ENCODE results near the gene RIPOR3. TPM values are rescaled to one million over a fixed set of nuclear protein-coding genes. Genes with fewer than 3 reads are reported as not detected.

Gene RIPOR3
- total and polyA plus RNA-seq, 11 donors = 2.4 to 20.7 (median 4.9) TPM

DNA sequence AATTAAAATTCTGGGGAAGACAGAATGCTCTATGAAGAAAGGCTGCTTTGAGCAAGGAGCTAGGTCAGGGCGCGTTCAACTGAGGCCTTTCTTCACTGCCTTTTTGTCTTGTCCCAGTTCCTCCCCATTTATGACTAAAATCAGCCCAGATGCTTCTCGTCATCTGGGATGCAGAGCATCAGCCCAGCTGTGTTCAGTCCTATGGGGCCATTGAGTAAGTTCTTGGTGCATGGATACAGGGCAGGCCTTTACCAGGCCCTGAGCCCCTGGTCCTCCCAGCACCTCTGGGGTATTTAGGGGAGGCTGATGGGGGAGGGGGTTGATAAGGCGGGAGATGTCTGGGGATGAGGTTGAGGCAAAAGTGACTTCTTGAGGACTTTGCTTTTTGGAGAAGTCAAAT is 125.5 kb downstream of the RIPOR3 start:
- H3K27me3 ChIP-seq = no peaks in the 10 kb centered on the region
- no peak overlapping the region for H3K4me3 ChIP-seq
- peak overlapping the region in 1 of 12 donors; percentile 46 for H3K27ac ChIP-seq
- no peak for TF ChIP-seq POLR2A (IDR thresholded peaks at IDR 0.05)
- TF ChIP-seq, protein P1, sequence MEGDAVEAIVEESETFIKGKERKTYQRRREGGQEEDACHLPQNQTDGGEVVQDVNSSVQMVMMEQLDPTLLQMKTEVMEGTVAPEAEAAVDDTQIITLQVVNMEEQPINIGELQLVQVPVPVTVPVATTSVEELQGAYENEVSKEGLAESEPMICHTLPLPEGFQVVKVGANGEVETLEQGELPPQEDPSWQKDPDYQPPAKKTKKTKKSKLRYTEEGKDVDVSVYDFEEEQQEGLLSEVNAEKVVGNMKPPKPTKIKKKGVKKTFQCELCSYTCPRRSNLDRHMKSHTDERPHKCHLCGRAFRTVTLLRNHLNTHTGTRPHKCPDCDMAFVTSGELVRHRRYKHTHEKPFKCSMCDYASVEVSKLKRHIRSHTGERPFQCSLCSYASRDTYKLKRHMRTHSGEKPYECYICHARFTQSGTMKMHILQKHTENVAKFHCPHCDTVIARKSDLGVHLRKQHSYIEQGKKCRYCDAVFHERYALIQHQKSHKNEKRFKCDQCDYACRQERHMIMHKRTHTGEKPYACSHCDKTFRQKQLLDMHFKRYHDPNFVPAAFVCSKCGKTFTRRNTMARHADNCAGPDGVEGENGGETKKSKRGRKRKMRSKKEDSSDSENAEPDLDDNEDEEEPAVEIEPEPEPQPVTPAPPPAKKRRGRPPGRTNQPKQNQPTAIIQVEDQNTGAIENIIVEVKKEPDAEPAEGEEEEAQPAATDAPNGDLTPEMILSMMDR (IDR thresholded peaks at IDR 0.05) = no peak
- peak in 3 of 4 donors; percentile 8 to 39 (median 31) for ATAC-seq
- H3K9me3 ChIP-seq = no peaks in the 10 kb centered on the region
- intact Hi-C loops (cut with DNase I) = loop anchor here in 2 of 10 donors (5.0 kb wide), 1 partner anchor 39 kb away; no protein-coding TSS in a partner anchor
- H3K4me1 ChIP-seq = peaks cover 0 to 57% (median 31%) of the 10 kb centered on the region in 12 donors
- 80 to 90% (median 87%) methylated on average over 4 of the region's 4 CpGs for WGBS, 4 donors
- DNase-seq = no peak
- peaks cover 0 to 88% (median 71%) of the 10 kb centered on the region in 9 donors for H3K36me3 ChIP-seq

DNA sequence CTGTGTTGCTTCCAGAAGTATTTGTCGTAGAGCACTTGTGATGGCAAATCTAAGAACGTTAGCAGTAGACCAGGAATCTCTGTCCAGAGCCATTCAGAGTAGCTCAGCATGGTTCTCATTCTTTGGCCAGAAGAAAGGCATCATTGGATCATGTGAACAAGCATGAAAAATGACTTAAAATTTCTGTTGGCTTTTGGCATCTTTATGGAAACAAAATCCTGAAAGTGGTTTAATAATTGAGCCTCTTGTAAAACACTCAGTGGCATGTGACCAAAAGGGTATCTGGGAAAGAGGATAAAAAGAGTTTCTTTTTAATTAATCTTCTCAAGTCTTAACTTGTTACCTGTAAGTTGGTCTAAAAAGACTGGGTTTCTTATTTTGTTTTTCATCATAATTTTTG is 126.0 kb downstream of the RIPOR3 start:
- WGBS, 4 donors = 73 to 86% (median 75%) methylated on average over 2 of the region's 2 CpGs
- peaks cover 0 to 86% (median 70%) of the 10 kb centered on the region in 9 donors for H3K36me3 ChIP-seq
- intact Hi-C loops (cut with DNase I) = loop anchor here in 2 of 10 donors (5.0 kb wide), 1 partner anchor 38 kb away; no protein-coding TSS in a partner anchor
- no peak overlapping the region for H3K4me3 ChIP-seq
- H3K9me3 ChIP-seq = no peaks in the 10 kb centered on the region
- no peaks in the 10 kb centered on the region for H3K27me3 ChIP-seq
- TF ChIP-seq, protein P1 (IDR thresholded peaks at IDR 0.05) = no peak
- TF ChIP-seq POLR2A (IDR thresholded peaks at IDR 0.05) = no peak
- peak overlapping the region in 1 of 12 donors; percentile 46 for H3K27ac ChIP-seq
- no peak for ATAC-seq
- no peak for DNase-seq
- H3K4me1 ChIP-seq = peaks cover 0 to 57% (median 31%) of the 10 kb centered on the region in 12 donors

DNA sequence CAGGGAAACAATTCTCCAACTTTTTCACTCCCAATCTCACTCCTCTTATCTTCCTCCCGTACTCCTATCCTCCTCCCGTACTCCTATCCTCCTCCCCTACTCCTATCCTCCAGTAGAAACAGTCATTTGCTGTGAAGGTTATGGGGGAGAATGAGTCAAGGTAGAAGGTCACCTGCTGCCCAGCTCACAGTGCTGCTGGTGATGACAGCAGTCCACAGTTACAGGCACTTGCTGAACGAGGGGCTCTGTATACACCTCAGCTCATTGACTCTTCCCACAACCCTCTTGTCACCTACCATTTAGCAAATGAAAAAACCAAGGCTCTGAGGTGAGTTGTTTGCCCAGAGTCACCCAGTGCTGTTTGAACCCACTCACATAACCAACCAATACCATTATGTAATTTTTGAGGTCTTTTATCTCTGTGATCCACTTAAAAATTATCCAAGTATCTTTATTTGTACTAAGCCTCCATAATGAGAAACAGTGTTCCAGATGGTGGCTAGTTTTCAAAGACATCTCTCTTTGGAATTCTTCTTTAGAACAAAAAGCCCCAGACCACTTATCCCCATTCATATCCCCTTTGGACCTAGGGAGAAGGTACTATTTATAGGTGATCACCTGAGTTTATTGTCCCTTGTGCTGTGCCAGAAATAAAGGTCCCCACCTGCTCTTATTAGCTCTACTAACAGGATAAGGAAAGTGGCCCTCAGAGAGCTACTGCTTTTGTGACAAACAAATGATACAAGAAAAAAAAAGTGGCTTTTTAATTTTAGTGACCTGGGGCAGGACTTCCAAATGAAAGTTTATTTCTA is 128.0 kb downstream of the RIPOR3 start:
- DNase-seq (no peak), ATAC-seq (peak in 1 of 4 donors; percentile 11)
- Histone ChIP-seq H3K36me3 (peaks cover 0 to 67% (median 52%) of the 10 kb centered on the region in 9 donors), H3K4me3 (no peak overlapping the region), H3K4me1 (peaks cover 0 to 66% (median 25%) of the 10 kb centered on the region in 12 donors), H3K27ac (peak overlapping the region in 2 of 12 donors; percentile 35 to 50), H3K27me3 (no peaks in the 10 kb centered on the region), H3K9me3 (no peaks in the 10 kb centered on the region)
- intact Hi-C loops (cut with DNase I) = loop anchor here in 1 of 10 donors (5.0 kb wide), 1 partner anchor 51 kb away; the partner anchor contains the start of gene PTPN1
- TF ChIP-seq, protein P1 (IDR thresholded peaks at IDR 0.05) = no peak
- WGBS, 4 donors = 63 to 68% (median 67%) methylated on average over 3 of the region's 3 CpGs

DNA sequence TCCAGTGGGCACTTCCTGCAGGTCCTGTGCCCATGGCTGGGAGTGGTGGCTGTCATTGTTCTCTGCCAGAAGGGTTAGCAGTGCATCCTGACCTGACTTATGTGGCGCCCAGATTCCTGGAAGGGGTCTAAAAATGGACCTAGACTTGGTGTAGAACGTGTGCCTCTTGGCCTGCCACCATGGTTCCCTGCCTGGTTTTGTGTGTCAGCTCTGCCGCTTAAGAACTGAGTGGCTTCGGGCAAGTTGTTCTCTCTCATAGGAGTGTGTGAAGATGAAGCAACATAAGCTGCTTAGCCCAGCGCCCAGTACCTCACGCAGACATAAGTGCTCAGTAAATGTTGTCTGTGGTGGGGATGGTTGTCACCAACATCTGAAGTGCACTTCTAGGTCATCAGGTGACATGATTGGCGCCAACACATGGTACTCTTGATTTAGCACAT is 129.1 kb downstream of the RIPOR3 start:
- H3K27ac ChIP-seq = peak overlapping the region in 6 of 12 donors; percentile 2 to 77 (median 38)
- H3K4me3 ChIP-seq = no peak overlapping the region
- no peaks in the 10 kb centered on the region for H3K9me3 ChIP-seq
- no peaks in the 10 kb centered on the region for H3K27me3 ChIP-seq
- intact Hi-C loops (cut with DNase I) = loop anchor here in 1 of 10 donors (5.0 kb wide), 1 partner anchor 50 kb away; the partner anchor contains the start of gene PTPN1
- peak; percentile 37 to 69 (median 67) for ATAC-seq
- peaks cover 0 to 57% (median 42%) of the 10 kb centered on the region in 9 donors for H3K36me3 ChIP-seq
- TF ChIP-seq, protein P1 (IDR thresholded peaks at IDR 0.05) = no peak
- TF ChIP-seq POLR2A (IDR thresholded peaks at IDR 0.05) = no peak
- WGBS, 4 donors = 64 to 82% (median 79%) methylated on average over 6 to 7 of the region's 7 CpGs
- peaks cover 0 to 71% (median 25%) of the 10 kb centered on the region in 12 donors for H3K4me1 ChIP-seq
- DNase-seq = no peak
